IMR-90 (cell line): ENCODE measurements around the gene ADGRD1. TPM values are rescaled to one million over a fixed set of nuclear protein-coding genes. Genes with fewer than 3 reads are reported as not detected.

Experiments used
- ATAC-seq: fragments of 200-7000 bp; cut with Tn5 transposase; 2 replicates; pipeline ENCODE4 v1.9.1; 2020; ENCODE audit warnings: low read depth, mild to moderate bottlenecking, moderate library complexity
- BruUV-seq: library from RNA; stranded (reverse); fragments of 400-500 nt; replicated peaks from 2 replicates; lab custom pipeline; 2021; lab: Mats Ljungman, UMichigan
- CTCF ChIA-PET: fragments of 300-600 bp; formaldehyde crosslinking; extraction: SDS; loops from one replicate; lab custom pipeline; 2021; ENCODE audit warnings: antibody characterized with exemption; lab: Yijun Ruan, JAX
- POLR2A ChIA-PET: fragments of 300-600 bp; sonication (Branson Sonifier 250); formaldehyde crosslinking; loops from one replicate; lab custom pipeline; 2022; ENCODE audit warnings: antibody characterized with exemption; ENCODE audit not compliant: unreplicated experiment; lab: Charles Lee
- DNase-seq: peaks from one replicate; pipeline ENCODE4 v3.0.0; 2013
- H2AFZ ChIP-seq: replicated peaks from 2 replicates; pipeline ENCODE3; 2013; ENCODE audit warnings: low read length, mild to moderate bottlenecking; ENCODE audit not compliant: poor library complexity
- H2AK5ac ChIP-seq: 2 replicates; pipeline ENCODE4 v1.6.1; 2013; ENCODE audit warnings: low read depth, low read length, inconsistent platforms
- H2AK9ac ChIP-seq: replicated peaks from 2 replicates; pipeline ENCODE3; 2013; ENCODE audit warnings: mild to moderate bottlenecking, low read depth, low read length, moderate library complexity; ENCODE audit not compliant: poor library complexity
- H2BK120ac ChIP-seq: 2 replicates; pipeline ENCODE4 v1.6.1; 2013; ENCODE audit warnings: low read depth, low read length, inconsistent platforms
- H2BK15ac ChIP-seq: 3 replicates; pipeline ENCODE4 v1.6.1; 2013; ENCODE audit warnings: low read depth, low read length, inconsistent platforms
- H2BK20ac ChIP-seq: 2 replicates; pipeline ENCODE4 v1.6.1; 2013; ENCODE audit warnings: low read depth, mild to moderate bottlenecking, inconsistent platforms, low read length, moderate library complexity
- H2BK5ac ChIP-seq: 2 replicates; pipeline ENCODE4 v1.6.1; 2013; ENCODE audit warnings: mild to moderate bottlenecking, low read depth, low read length, inconsistent platforms; ENCODE audit not compliant: poor library complexity, severe bottlenecking
- H3K14ac ChIP-seq: replicated peaks from 2 replicates; pipeline ENCODE4 v1.6.1; 2013; ENCODE audit warnings: low read depth, low read length, inconsistent platforms
- H3K18ac ChIP-seq: 2 replicates; pipeline ENCODE4 v1.6.1; 2013; ENCODE audit warnings: low read depth, low read length, control low read depth
- H3K23ac ChIP-seq: 2 replicates; pipeline ENCODE4 v1.6.1; 2013; ENCODE audit warnings: low read depth, low read length, inconsistent platforms
- H3K27ac ChIP-seq: 2 replicates; pipeline ENCODE4 v1.5.1; 2013; ENCODE audit warnings: mild to moderate bottlenecking, control low read depth, low read length; ENCODE audit not compliant: insufficient read depth
- H3K27me3 ChIP-seq: 2 replicates; pipeline ENCODE4 v1.6.1; 2013; ENCODE audit warnings: low read length; ENCODE audit not compliant: control insufficient read depth, insufficient read depth
- H3K36me3 ChIP-seq: 2 replicates; pipeline ENCODE4 v1.6.1; 2013; ENCODE audit warnings: low read length, mixed read lengths; ENCODE audit not compliant: control insufficient read depth, insufficient read depth
- H3K4ac ChIP-seq: 2 replicates; pipeline ENCODE4 v1.6.1; 2013; ENCODE audit warnings: low read depth, low read length, inconsistent platforms
- H3K4me1 ChIP-seq: 2 replicates; pipeline ENCODE4 v1.6.1; 2013; ENCODE audit warnings: low read length, mixed read lengths; ENCODE audit not compliant: control insufficient read depth, insufficient read depth
- H3K4me2 ChIP-seq: 2 replicates; pipeline ENCODE4 v1.6.1; 2013; ENCODE audit warnings: low read depth, mild to moderate bottlenecking, control low read depth, low read length, moderate library complexity
- H3K4me3 ChIP-seq: 2 replicates; pipeline ENCODE4 v1.5.1; 2013; ENCODE audit warnings: low read depth, mild to moderate bottlenecking, control low read depth, low read length, moderate library complexity; ENCODE audit not compliant: insufficient read depth
- H3K56ac ChIP-seq: 2 replicates; pipeline ENCODE4 v1.6.1; 2013; ENCODE audit warnings: low read length, inconsistent platforms; ENCODE audit not compliant: insufficient read depth; ENCODE audit errors: extremely low read depth
- H3K79me1 ChIP-seq, 2 experiments: 2 replicates each; pipeline ENCODE4 v1.6.1; 2013; ENCODE audit warnings: low read length in 2 of 2, inconsistent platforms in 1 of 2, low read depth in 1 of 2
- H3K9ac ChIP-seq: 2 replicates; pipeline ENCODE4 v1.6.1; 2013; ENCODE audit warnings: low read depth, low read length, control low read depth
- H3K9me1 ChIP-seq: 2 replicates; pipeline ENCODE4 v1.6.1; 2013; ENCODE audit warnings: low read length, inconsistent platforms; ENCODE audit not compliant: insufficient read depth
- H3K9me3 ChIP-seq: 2 replicates; pipeline ENCODE4 v1.6.1; 2013; ENCODE audit warnings: low read length; ENCODE audit not compliant: control insufficient read depth, insufficient read depth
- H4K20me1 ChIP-seq: 2 replicates; pipeline ENCODE4 v1.6.1; 2013; ENCODE audit warnings: low read length, inconsistent platforms; ENCODE audit not compliant: insufficient read depth
- H4K5ac ChIP-seq: 2 replicates; pipeline ENCODE4 v1.6.1; 2013; ENCODE audit warnings: mild to moderate bottlenecking, low read depth, low read length, control low read depth
- H4K8ac ChIP-seq, 2 experiments: 2 replicates each; pipeline ENCODE4 v1.6.1; 2013; ENCODE audit warnings: low read depth in 2 of 2, low read length in 2 of 2, control low read depth in 1 of 2, inconsistent platforms in 1 of 2
- H4K91ac ChIP-seq: 2 replicates; pipeline ENCODE4 v1.6.1; 2013; ENCODE audit warnings: low read depth, low read length, inconsistent platforms; ENCODE audit not compliant: insufficient read depth
- MAZ ChIP-seq: IDR thresholded peaks from 2 replicates; pipeline ENCODE4 v1.6.1; 2012; ENCODE audit warnings: low read depth, mild to moderate bottlenecking, low read length, improper control_type of control experiment, moderate library complexity, borderline replicate concordance
- RAD21 ChIP-seq: IDR thresholded peaks from 2 replicates; pipeline ENCODE4 v1.6.1; 2012; ENCODE audit warnings: low read length, improper control_type of control experiment
- WGBS, 2 experiments: methylation state at CpG; one replicate each; pipeline versions ENCODE4 v1.1.5 to v1.1.7; 2013; ENCODE audit warnings: missing lambda C conversion rate in 2 of 2; ENCODE audit not compliant: insufficient read length in 1 of 2; ENCODE audit errors: extremely low coverage in 2 of 2; 5-methylcytosine and 5-hydroxymethylcytosine counted together
- dilution Hi-C: fragments of 300-500 bp; cut with HindIII; formaldehyde crosslinking; loops from one replicate; pipeline ENCODE4 v1.14.3; 2018; ENCODE audit warnings: low sequenced_read_pairs; ENCODE audit not compliant: unreplicated experiment
- in situ Hi-C: fragments of 300-500 bp; cut with MboI; formaldehyde crosslinking; loops from 3 replicates; pipeline ENCODE4 v1.14.3; 2019; ENCODE audit warnings: low sequenced_read_pairs, inconsistent platforms, mixed read lengths
- intact Hi-C: fragments of 100-400 bp; cut with micrococcal nuclease; formaldehyde crosslinking; loops from 2 replicates; pipeline ENCODE4 v1.10.0; 2022
- polyA plus RNA-seq, 3 experiments: library from polyadenylated mRNA; depleted of rRNA; stranded (reverse); fragments of >200 nt; gene quantifications; 2 replicates each; pipeline ENCODE4 v1.2.3, GENCODE V29; 2012; ENCODE audit warnings: low replicate concordance in 1 of 3
- total RNA-seq: library from RNA; depleted of rRNA; stranded (reverse); fragments of >200 nt; gene quantifications from 2 replicates; pipeline ENCODE4 v1.2.3, GENCODE V29; 2012

The ADGRD1 gene
- total and polyA plus RNA-seq, 2 of the 4 experiments (the other 2 are of a cell fraction) = not detected

DNA sequence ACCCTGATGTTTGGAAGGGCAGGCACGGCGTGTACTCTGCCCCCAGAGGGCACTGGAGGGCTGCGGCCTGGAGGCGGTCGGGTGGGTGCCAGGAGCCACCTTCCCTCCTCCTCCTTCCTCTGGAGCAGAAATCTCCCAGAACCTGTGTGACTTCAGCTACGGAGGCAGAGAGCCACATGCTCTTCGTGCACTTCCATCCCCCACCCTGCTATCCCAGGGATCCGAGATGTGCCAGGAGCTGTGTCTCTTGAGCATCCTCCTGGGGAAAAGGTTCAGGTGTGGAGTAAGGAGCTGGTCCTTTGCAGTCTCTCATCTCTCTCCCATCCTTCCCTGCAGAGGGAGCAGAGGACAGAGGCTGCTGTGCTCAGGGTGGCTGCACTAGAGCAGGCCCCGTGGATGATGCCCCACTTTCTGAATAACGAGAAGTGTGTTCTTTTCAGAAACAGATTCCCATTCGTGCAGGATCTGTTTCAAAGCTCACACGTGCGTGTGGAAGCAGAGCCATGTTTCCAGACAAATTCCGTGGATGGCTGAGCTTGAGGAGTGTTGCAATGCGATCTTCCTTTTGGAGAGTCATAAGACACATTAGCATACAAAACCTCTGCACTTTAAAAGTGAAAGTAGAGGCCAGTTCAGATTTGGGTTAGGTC is 162.9 kb downstream of the ADGRD1 start:
- TF ChIP-seq RAD21 = no peak
- TF ChIP-seq MAZ = no peak
- H2AFZ ChIP-seq = no peak overlapping the region
- H3K23ac ChIP-seq = no peak overlapping the region
- H3K9me1 ChIP-seq = no peaks in the 10 kb centered on the region
- no peaks in the 10 kb centered on the region for H3K79me1 ChIP-seq
- DNase-seq = no peak
- no peak overlapping the region for H3K4me3 ChIP-seq
- no peak overlapping the region for H3K9ac ChIP-seq
- peaks cover 29% of the 10 kb centered on the region for H3K9me3 ChIP-seq
- peak; percentile 21; the same call in 1 of the 2 replicates for ATAC-seq
- no peak overlapping the region for H2BK5ac ChIP-seq
- H3K4me2 ChIP-seq = no peak overlapping the region
- no peaks in the 10 kb centered on the region for H3K27me3 ChIP-seq
- in situ Hi-C loops (loop anchor here (25.0 kb wide), 1 partner anchor 721 kb away; the partner anchor contains the start of gene MMP17), intact Hi-C loops (no loop called here), dilution Hi-C loops (no loop called here)
- H2AK5ac ChIP-seq = no peak overlapping the region
- H3K18ac ChIP-seq = no peak overlapping the region
- no peak overlapping the region for H2AK9ac ChIP-seq
- H2BK120ac ChIP-seq = no peak overlapping the region
- no CpG with 5 or more reads among the region's 15 CpGs for WGBS, 2 experiments
- BruUV-seq = no TSS peak
- no peaks in the 10 kb centered on the region for H4K20me1 ChIP-seq
- ChIA-PET POLR2A (no interaction called here), CTCF (no interaction called here)
- H3K56ac ChIP-seq = no peak overlapping the region
- no peak overlapping the region for H2BK15ac ChIP-seq
- H4K91ac ChIP-seq = no peak overlapping the region
- H3K4ac ChIP-seq = no peak overlapping the region
- H3K36me3 ChIP-seq = no peaks in the 10 kb centered on the region
- H4K5ac ChIP-seq = no peak overlapping the region
- H3K14ac ChIP-seq = no peak overlapping the region
- H2BK20ac ChIP-seq = no peak overlapping the region
- H3K27ac ChIP-seq = no peak overlapping the region
- no peaks in the 10 kb centered on the region for H3K4me1 ChIP-seq
- H4K8ac ChIP-seq = no peak overlapping the region
